ENCODE data around the gene PTPRK. TPM values are rescaled to one million over a fixed set of nuclear protein-coding genes. Genes with fewer than 3 reads are reported as not detected.

The PTPRK gene
- total and polyA plus RNA-seq, 9 of the 15 experiments (the other 6 are each of a cell fraction or from before 2014, with no cell fraction given) = 0.04 to 0.51 TPM; not detected in 7

- no peak for TF ChIP-seq ATF2 (CRISPR knock-in tag; IDR thresholded peaks at IDR 0.05)
- TF ChIP-seq HMGN3 (IDR thresholded peaks at IDR 0.05; ENCODE audit: borderline replicate concordance, extremely low read depth, insufficient read length, low read depth, low read length) = no peak
- TF ChIP-seq E2F6 (IDR thresholded peaks at IDR 0.05; ENCODE audit: borderline replicate concordance in 1 of 2, extremely low read depth in 1 of 2, insufficient read depth in 1 of 2, insufficient read length in 1 of 2, low read depth in 1 of 2, low read length in 1 of 2, poor library complexity in 1 of 2, severe bottlenecking in 1 of 2) = no peak
- TF ChIP-seq PHF8 (IDR thresholded peaks at IDR 0.05; ENCODE audit: borderline replicate concordance, low read length) = no peak
- no peak for TF ChIP-seq ARID1B (IDR thresholded peaks at IDR 0.05)
- no peak for TF ChIP-seq SREBF2 (CRISPR knock-in tag; IDR thresholded peaks at IDR 0.05)
- no peak for TF ChIP-seq GATA2 (CRISPR knock-in tag; IDR thresholded peaks at IDR 0.05)
Observed at GRCh38 chr6:128155826-128156225, 364.6 kb downstream of the PTPRK start (continued).

GRCh38 chr6:128152551-128152950, 367.8 kb downstream of the PTPRK start:
- Histone ChIP-seq H3K36me3 (ENCODE audit: control insufficient read depth, insufficient read depth, low read length) (no peaks in the 10 kb centered on the region), H3K4me2 (ENCODE audit: insufficient read depth, low read length) (no peak overlapping the region), H3K9me1 (ENCODE audit: control insufficient read depth, insufficient read depth, low read length) (no peaks in the 10 kb centered on the region), H3K4me3 (no peak overlapping the region), H3K4me1 (replicated peaks in 1 of 2; ENCODE audit: control insufficient read depth in 2 of 2, insufficient read depth in 2 of 2, low read length in 2 of 2) (no peaks in the 10 kb centered on the region), H3K79me2 (ENCODE audit: control insufficient read depth, insufficient read depth, low read length) (no peaks in the 10 kb centered on the region), H4K20me1 (replicated peaks; ENCODE audit: control insufficient read depth, insufficient read depth, low read length) (no peaks in the 10 kb centered on the region), H3K9ac (ENCODE audit: insufficient read depth in 1 of 2, low read depth in 2 of 2, low read length in 2 of 2) (no peak overlapping the region), H3K9me3 (replicated peaks; ENCODE audit: control insufficient read depth, insufficient read depth, low read depth, low read length) (no peaks in the 10 kb centered on the region), H2AFZ (ENCODE audit: low read depth, low read length) (no peak overlapping the region), H3K27ac (ENCODE audit: extremely low read depth, low read depth, low read length) (no peak overlapping the region), H3K27me3 (ENCODE audit: control insufficient read depth in 2 of 2, insufficient read depth in 2 of 2, low read length in 2 of 2) (no peaks in the 10 kb centered on the region)
- BruUV-seq (replicated peaks) = no TSS peak
- FAIRE-seq = no peak
- POLR2A ChIA-PET = no interaction called here
- whole genome bisulfite sequencing (ENCODE audit: insufficient coverage, low coverage, missing lambda C conversion rate) = 1% methylated on average over 4 of the region's 4 CpGs
- TF ChIP-seq C11orf30 (IDR thresholded peaks at IDR 0.05; ENCODE audit: low read depth) (no peak), STAT5B (CRISPR knock-in tag; IDR thresholded peaks at IDR 0.05) (no peak), HOMEZ (CRISPR knock-in tag; IDR thresholded peaks at IDR 0.05) (no peak), SAP30 (IDR thresholded peaks at IDR 0.05; ENCODE audit: borderline replicate concordance, insufficient read depth, low read depth, low read length, poor library complexity, severe bottlenecking) (no peak), RUNX1 (IDR thresholded peaks at IDR 0.05; ENCODE audit: low read depth) (no peak)
- ATAC-seq = no peak
- CTCF ChIA-PET (ENCODE audit: low intra/inter-chr PET ratio) = no interaction called here
- DNase-seq (ENCODE audit: extremely low read depth in 1 of 4, low spot score in 3 of 4) = no peak
- intact Hi-C loops (cut with micrococcal nuclease) = no loop called here
- in situ Hi-C loops (cut with MboI) = no loop called here

All from K562 (cell line).